Measurements from ENCODE around the gene KCNN1. TPM values are rescaled to one million over a fixed set of nuclear protein-coding genes. Genes with fewer than 3 reads are reported as not detected.

The KCNN1 gene
- total and polyA plus RNA-seq, 9 of the 15 experiments (the other 6 are each of a cell fraction or from before 2014, with no cell fraction given), result 0.01 to 6.2 (median 0.72) TPM

GRCh38 chr19:17932485-17933338 is 34.2 kb upstream of the KCNN1 start, which contains the start of gene CCDC124 (continued):
- peak; percentile 69 for TF ChIP-seq E2F3 (CRISPR knock-in tag; IDR thresholded peaks at IDR 0.05)
- no peak for TF ChIP-seq ELK1 (CRISPR knock-in tag; IDR thresholded peaks at IDR 0.05)
- TF ChIP-seq TAF15 (IDR thresholded peaks at IDR 0.05; ENCODE audit: low read depth, low read length), result no peak
- 0 out of 2 replicates have a peak, but pooled peaks have one; percentile 15 for TF ChIP-seq ZBTB2 (IDR thresholded peaks at IDR 0.05)
- no peak for TF ChIP-seq NUFIP1 (IDR thresholded peaks at IDR 0.05; ENCODE audit: partially characterized antibody)
- TF ChIP-seq GABPA (tag; conservative IDR thresholded peaks at IDR 0.05; ENCODE audit: low read depth), result peak; percentile 77
- TF ChIP-seq ZFX (CRISPR knock-in tag; IDR thresholded peaks at IDR 0.05), result peak; percentile 91
- no peak for TF ChIP-seq FOXA1 (IDR thresholded peaks at IDR 0.05; ENCODE audit: borderline replicate concordance)
- TF ChIP-seq SAP30 (IDR thresholded peaks at IDR 0.05; ENCODE audit: borderline replicate concordance, insufficient read depth, low read depth, low read length, poor library complexity, severe bottlenecking), result peak; percentile 97
- TF ChIP-seq TCF3 (CRISPR knock-in tag; IDR thresholded peaks at IDR 0.05), result no peak
- TF ChIP-seq POLR2B (IDR thresholded peaks at IDR 0.05; ENCODE audit: low read depth, partially characterized antibody), result peak; percentile 61
- peak; percentile 88 for TF ChIP-seq JUNB (CRISPR knock-in tag; conservative IDR thresholded peaks at IDR 0.05)
- TF ChIP-seq PBX2 (CRISPR knock-in tag; IDR thresholded peaks at IDR 0.05; ENCODE audit: low read depth), result no peak
- peak; percentile 43; the same call in 1 of the 2 replicates for TF ChIP-seq PBX2 (tag; conservative IDR thresholded peaks at IDR 0.05; ENCODE audit: low read depth)
- TF ChIP-seq ZBTB5 (IDR thresholded peaks at IDR 0.05), result no peak
- no peak for TF ChIP-seq ZNF398 (CRISPR knock-in tag; IDR thresholded peaks at IDR 0.05)
- no peak for TF ChIP-seq ZNF124 (CRISPR knock-in tag; IDR thresholded peaks at IDR 0.05)
- 0 out of 2 replicates have a peak, but pooled peaks have one; percentile 19 for TF ChIP-seq HLTF (IDR thresholded peaks at IDR 0.05)

Data from K562 (cell line).